NCI-H2227 (cell line): Measurements from ENCODE around the gene MAP2K3.
A peak's percentile ranks its signal among the peaks of the same experiment; 100 is the strongest.

Source experiments
- DNase-seq: peaks from one replicate; lab custom pipeline; 2025; ENCODE audit not compliant: unreplicated experiment; lab: John Stamatoyannopoulos, UW

The MAP2K3 gene

DNA sequence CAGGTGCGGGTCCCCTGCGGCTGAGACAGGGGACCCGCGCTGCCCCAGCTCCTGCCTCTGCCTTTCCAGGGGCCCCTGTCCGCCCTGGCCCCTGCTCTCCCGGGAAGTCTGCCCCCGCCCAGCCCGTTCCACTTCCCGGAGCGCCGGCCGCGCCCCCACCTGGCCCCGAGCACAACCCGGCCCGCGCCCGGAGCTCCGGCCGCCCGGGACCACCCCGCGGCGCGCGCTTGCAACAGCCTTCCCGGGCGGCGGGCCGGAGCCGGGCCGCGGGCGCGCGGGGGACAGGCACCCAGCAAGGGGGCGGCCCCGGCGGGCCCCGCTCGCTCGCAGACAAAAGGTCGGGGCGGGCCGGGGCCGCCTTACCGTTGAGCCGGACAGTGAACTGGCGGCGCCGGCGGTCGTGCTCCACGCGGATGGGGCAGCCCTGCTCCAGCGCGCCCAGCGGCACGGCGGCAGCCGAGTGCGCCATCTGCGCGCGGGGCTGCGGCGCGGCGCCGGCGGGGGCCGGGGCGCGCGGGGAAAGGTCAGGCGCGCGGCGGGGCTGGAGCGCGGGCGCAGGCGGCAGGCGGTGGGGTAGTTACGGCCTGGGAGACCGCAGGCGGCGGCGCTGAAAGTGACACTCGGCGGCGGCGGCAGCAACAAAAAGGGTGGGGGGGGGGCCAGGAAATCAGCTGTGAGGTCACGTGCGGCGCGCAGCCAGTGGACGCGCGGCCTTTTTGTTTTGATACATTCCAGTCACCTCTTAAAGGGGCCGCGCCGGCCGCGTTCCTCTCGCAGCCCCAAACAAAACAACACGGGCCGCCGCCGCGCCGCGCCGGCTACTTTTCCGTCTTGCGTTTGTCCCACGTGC, 31.5 kb upstream of the MAP2K3 start, which contains the start of gene NATD1:
Gene NATD1 (minus strand): TSS at position 615 of the 850 bp plus-strand sequence. CDS start 146 bp downstream, at position 469.
- DNase-seq, result peak; percentile 78

- no peak for DNase-seq
Measured at GRCh38 chr17:21253646-21254441, 30.7 kb upstream of the MAP2K3 start.

DNA sequence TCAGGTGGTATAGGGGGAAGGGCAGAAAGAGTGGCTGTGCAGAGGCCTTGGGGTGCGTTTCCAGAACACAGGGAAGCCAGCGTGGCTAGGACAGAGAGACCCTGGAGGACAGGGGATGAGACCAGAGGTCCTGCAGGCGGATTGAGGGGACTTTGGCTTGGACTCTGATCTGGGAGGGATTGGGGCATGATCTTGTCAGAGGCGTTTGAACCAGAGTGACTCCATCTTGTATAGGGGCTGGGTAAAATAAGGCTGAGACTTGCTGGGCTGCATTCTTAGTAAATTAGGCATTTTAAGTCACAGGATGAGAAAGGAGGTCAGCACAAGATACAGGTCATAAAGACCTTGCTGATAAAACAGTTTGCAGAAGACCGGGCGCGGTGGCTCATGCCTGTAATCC, 25.9 kb upstream of the MAP2K3 start:
- DNase-seq, result no peak

- DNase-seq, result no peak
Measured at GRCh38 chr17:21262259-21262993, 22.1 kb upstream of the MAP2K3 start.

- no peak for DNase-seq
Measured at GRCh38 chr17:21263376-21263775, 21.1 kb upstream of the MAP2K3 start.

DNA sequence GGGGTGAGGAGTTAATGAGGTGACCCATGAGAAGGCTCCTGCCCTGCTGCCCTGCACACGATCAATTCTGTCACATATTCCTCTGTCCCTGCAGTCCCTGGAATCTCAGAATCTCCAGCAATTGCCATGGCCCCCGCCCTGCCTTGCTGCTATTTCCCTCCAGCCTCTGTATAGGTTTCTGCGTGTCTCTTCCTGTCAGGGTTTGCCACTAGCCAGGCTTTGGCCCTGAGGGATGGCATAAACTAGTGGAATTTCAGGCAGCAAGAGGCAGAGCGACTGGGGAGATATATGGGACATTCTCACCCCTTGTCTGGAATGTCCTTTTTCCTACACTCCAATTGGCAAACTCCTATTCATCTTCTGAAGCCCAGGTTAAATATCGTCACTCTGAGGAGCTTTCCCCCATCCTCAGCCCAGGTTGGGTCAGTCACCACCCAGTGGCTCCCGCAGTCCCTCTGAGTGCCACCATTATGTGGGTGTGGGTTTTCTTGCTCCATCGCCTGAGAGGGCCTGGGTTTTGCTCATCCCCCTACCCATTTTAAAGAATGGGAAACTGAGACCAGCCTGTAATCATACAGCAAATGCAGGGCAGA, 15.8 kb upstream of the MAP2K3 start:
- no peak for DNase-seq

- DNase-seq, result no peak
Measured at GRCh38 chr17:21269394-21269793, 15.1 kb upstream of the MAP2K3 start.

- no peak for DNase-seq
Measured at GRCh38 chr17:21271454-21272183, 12.9 kb upstream of the MAP2K3 start.

DNA sequence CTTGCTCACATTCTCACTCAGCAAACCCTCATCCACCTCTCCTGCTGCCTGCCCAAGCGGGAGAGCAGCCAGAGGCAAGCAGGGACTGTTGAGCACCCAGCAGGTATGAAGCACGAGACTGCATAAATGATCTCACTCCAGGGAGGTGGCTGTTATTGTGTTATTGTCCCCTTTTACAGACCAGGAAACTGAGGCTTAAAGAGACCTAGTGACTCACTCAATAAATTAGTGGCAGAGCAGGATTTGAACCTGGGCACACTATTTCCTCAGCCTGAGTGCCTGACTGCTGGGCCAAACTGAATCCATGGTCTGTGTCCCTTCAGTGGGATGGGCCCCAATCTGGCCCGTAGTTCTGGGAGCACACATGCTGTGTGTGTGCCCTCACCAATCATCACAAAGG, 12.3 kb upstream of the MAP2K3 start:
- DNase-seq, result no peak

GRCh38 chr17:21272881-21273792, 11.4 kb upstream of the MAP2K3 start:
- no peak for DNase-seq

GRCh38 chr17:21275047-21275578, 9.4 kb upstream of the MAP2K3 start:
- DNase-seq, result peak; percentile 24

GRCh38 chr17:21275579-21276263, 8.8 kb upstream of the MAP2K3 start:
- peak; percentile 88 for DNase-seq

GRCh38 chr17:21276264-21276588, 8.3 kb upstream of the MAP2K3 start:
- DNase-seq, result no peak

- no peak for DNase-seq
Measured at GRCh38 chr17:21277332-21277731, 7.2 kb upstream of the MAP2K3 start.

- DNase-seq, result no peak
Measured at GRCh38 chr17:21278450-21279197, 5.9 kb upstream of the MAP2K3 start.

GRCh38 chr17:21279198-21279535, 5.3 kb upstream of the MAP2K3 start:
- no peak for DNase-seq

DNA sequence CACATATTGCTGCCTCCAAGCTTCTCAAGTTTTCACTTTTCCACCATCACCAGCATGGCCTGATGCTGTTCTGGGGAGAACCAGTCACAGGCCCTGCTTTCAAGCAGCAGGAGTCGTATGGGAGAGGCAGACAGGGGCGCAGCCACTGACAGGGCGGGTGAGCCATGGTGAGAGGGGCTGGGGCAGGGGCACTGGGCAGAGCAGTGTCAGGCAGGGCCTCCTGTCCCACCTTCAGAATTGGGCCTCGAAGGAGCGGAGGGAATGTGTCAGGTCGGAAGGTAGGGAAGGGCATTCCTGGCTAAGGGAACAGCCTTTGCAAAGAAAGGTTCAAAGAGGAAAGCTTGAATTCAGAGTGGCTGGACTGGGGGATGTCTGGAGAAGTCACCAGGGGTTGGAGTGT, 4.9 kb upstream of the MAP2K3 start:
- no peak for DNase-seq

DNA sequence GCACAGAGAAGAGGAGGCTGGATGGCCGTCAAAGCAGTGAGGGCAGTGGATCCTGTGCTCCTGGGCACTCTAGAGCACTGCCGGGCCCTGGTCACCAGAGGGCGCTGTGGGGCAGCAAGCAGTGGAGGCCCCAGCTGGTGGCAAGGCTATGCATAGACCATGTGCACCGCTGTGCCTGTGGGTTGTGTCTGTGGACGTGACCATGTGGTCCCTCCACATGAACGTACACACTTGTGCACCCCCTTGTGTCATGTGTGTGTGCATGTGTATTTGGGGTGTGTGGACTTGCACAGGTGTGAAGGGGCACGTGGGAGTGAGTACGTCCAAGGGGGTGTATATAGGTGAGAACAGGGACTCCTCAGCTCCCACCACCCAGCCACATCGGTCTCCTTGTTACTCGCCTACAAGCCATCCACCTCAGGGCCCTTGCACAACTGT, 4.4 kb upstream of the MAP2K3 start:
- DNase-seq, result peak; percentile 80
